Keratinocyte (primary cell): ENCODE measurements around the gene ATXN2. TPM values are rescaled to one million over a fixed set of nuclear protein-coding genes. Genes with fewer than 3 reads are reported as not detected.
"Not testable (repeated sequence)": the region's sequence is repeated elsewhere in the genome, so short reads cannot be mapped to it uniquely, and the experiment has no call there.

Experiments
- DNase-seq: peaks from one replicate; pipeline ENCODE4 v3.0.0-alpha.2; 2011; ENCODE audit warnings: low read depth, missing footprints, low spot score
- FAIRE-seq: peaks from 2 replicates; lab custom pipeline; 2011; peaks lifted over from hg19 to GRCh38; lab: Jason Lieb, UNC
- H2AFZ ChIP-seq: 2 replicates; pipeline ENCODE4 v1.6.0; 2012; ENCODE audit warnings: low read length, control low read depth, inconsistent platforms; ENCODE audit not compliant: control insufficient read depth
- H3K27ac ChIP-seq: 2 replicates; pipeline ENCODE4 v1.5.1; 2011; ENCODE audit warnings: low read length; ENCODE audit not compliant: control insufficient read depth, insufficient read depth
- H3K27me3 ChIP-seq: 3 replicates; pipeline ENCODE4 v1.6.0; 2011; ENCODE audit warnings: low read length; ENCODE audit not compliant: control insufficient read depth, insufficient read depth; ENCODE audit errors: extremely low read depth
- H3K36me3 ChIP-seq, 2 experiments: 2 replicates in 1 of 2; 3 replicates in 1 of 2; pipeline ENCODE4 v1.5.1; 2011; ENCODE audit warnings: low read length in 2 of 2, mild to moderate bottlenecking in 1 of 2; ENCODE audit not compliant: control insufficient read depth in 2 of 2, insufficient read depth in 2 of 2; ENCODE audit errors: extremely low read depth in 1 of 2
- H3K4me1 ChIP-seq: 3 replicates; pipeline ENCODE4 v1.5.1; 2011; ENCODE audit warnings: low read length; ENCODE audit not compliant: control insufficient read depth, insufficient read depth; ENCODE audit errors: extremely low read depth
- H3K4me2 ChIP-seq: 3 replicates; pipeline ENCODE4 v1.6.0; 2011; ENCODE audit warnings: low read depth, low read length; ENCODE audit not compliant: control insufficient read depth, insufficient read depth; ENCODE audit errors: extremely low read depth
- H3K4me3 ChIP-seq, 3 experiments: fragments of 200-600 bp in 1 of 3; sonication (generic) in 1 of 3; 2 replicates in 2 of 3; 3 replicates in 1 of 3; pipeline ENCODE4 v1.5.1; 2011 to 2016; ENCODE audit warnings: low read length in 3 of 3, mild to moderate bottlenecking in 3 of 3, control low read depth in 2 of 3, inconsistent platforms in 1 of 3, low read depth in 1 of 3, mixed read lengths in 1 of 3, mixed run types in 1 of 3, moderate library complexity in 1 of 3; ENCODE audit not compliant: control insufficient read depth in 2 of 3, insufficient read depth in 2 of 3; ENCODE audit errors: extremely low read depth in 1 of 3
- H3K79me2 ChIP-seq: 2 replicates; pipeline ENCODE4 v1.6.0; 2012; ENCODE audit warnings: low read length; ENCODE audit not compliant: control insufficient read depth, insufficient read depth
- H3K9ac ChIP-seq: 3 replicates; pipeline ENCODE4 v1.6.0; 2011; ENCODE audit warnings: low read length; ENCODE audit not compliant: control insufficient read depth, insufficient read depth; ENCODE audit errors: extremely low read depth
- H3K9me1 ChIP-seq: 3 replicates; pipeline ENCODE4 v1.6.0; 2011; ENCODE audit warnings: low read length; ENCODE audit not compliant: control insufficient read depth, insufficient read depth; ENCODE audit errors: extremely low read depth
- H3K9me3 ChIP-seq: 2 replicates; pipeline ENCODE4 v1.5.1; 2012; ENCODE audit warnings: low read depth, low read length; ENCODE audit not compliant: control insufficient read depth
- H4K20me1 ChIP-seq: 3 replicates; pipeline ENCODE4 v1.6.0; 2011; ENCODE audit warnings: low read length; ENCODE audit not compliant: control insufficient read depth, insufficient read depth; ENCODE audit errors: extremely low read depth
- CTCF ChIP-seq, 3 experiments: IDR thresholded peaks in 1 of 3; conservative IDR thresholded peaks in 1 of 3; optimal IDR thresholded peaks in 1 of 3; 2 replicates in 2 of 3; 3 replicates in 1 of 3; pipeline versions ENCODE3 to v1.5.1; 2011; ENCODE audit warnings: low read length in 3 of 3, mild to moderate bottlenecking in 3 of 3, moderate library complexity in 2 of 3, control low read depth in 1 of 3, inconsistent platforms in 1 of 3; ENCODE audit not compliant: insufficient read depth in 2 of 3; ENCODE audit errors: extremely low read depth in 1 of 3
- EZH2 ChIP-seq: IDR thresholded peaks from one replicate; pipeline ENCODE4 v1.6.1; 2012; ENCODE audit warnings: inconsistent platforms, mild to moderate bottlenecking, low read length, moderate library complexity
- dilution Hi-C: fragments of 300-500 bp; cut with MboI; formaldehyde crosslinking; loops from one replicate; pipeline ENCODE4 v1.7.0; 2020; ENCODE audit warnings: low sequenced_read_pairs; ENCODE audit not compliant: extremely low pct_ligation_motif_present
- polyA plus RNA-seq, 5 experiments: library from polyadenylated mRNA; depleted of rRNA in 3 of 5; stranded (reverse) in 3 of 5; stranded (forward) in 1 of 5; unstranded in 1 of 5; fragments of >200 nt; gene quantifications; 1 replicate in 1 of 5; 2 replicates in 3 of 5; 3 replicates in 1 of 5; pipeline versions ENCODE4 v1.2.1 to v1.2.3, GENCODE V29; 2011 to 2012; ENCODE audit warnings: missing spikeins in 2 of 5, low read depth in 1 of 5, low replicate concordance in 1 of 5

ATXN2 gene
- polyA plus RNA-seq, 1 donor (not counting 4 experiments of a cell fraction or from before 2014, with no cell fraction given) = 19.6 TPM

- peaks cover 5 to 8% of the 10 kb centered on the region in 2 experiments for H3K36me3 ChIP-seq
- TF ChIP-seq CTCF (optimal IDR thresholded peaks at IDR 0.05 in 1 of 3, IDR thresholded peaks at IDR 0.05 in 1 of 3, conservative IDR thresholded peaks at IDR 0.05 in 1 of 3; ENCODE audit: extremely low read depth in 1 of 3, insufficient read depth in 2 of 3, low read length in 3 of 3) = no peak
- TF ChIP-seq EZH2 = no peak
- DNase-seq (no peak), FAIRE-seq (no peak)
- H3K9me1 ChIP-seq = no peaks in the 10 kb centered on the region
- no peaks in the 10 kb centered on the region for H3K4me1 ChIP-seq
- H2AFZ ChIP-seq = no peak overlapping the region
- H3K4me3 ChIP-seq = no peak overlapping the region
- no peaks in the 10 kb centered on the region for H4K20me1 ChIP-seq
- H3K27ac ChIP-seq = no peak overlapping the region
- no peaks in the 10 kb centered on the region for H3K9me3 ChIP-seq
- no peaks in the 10 kb centered on the region for H3K27me3 ChIP-seq
- H3K4me2 ChIP-seq = no peak overlapping the region
- dilution Hi-C loops = no loop called here
- no peak overlapping the region for H3K9ac ChIP-seq
- no peaks in the 10 kb centered on the region for H3K79me2 ChIP-seq
These were observed 131.8 kb downstream of the ATXN2 start for GRCh38 chr12:111467092-111467856.

- DNase-seq = no peak
- no peak overlapping the region for H3K4me2 ChIP-seq
- no peak overlapping the region for H3K9ac ChIP-seq
- no peaks in the 10 kb centered on the region for H3K9me3 ChIP-seq
- H4K20me1 ChIP-seq = no peaks in the 10 kb centered on the region
- H3K79me2 ChIP-seq = no peaks in the 10 kb centered on the region
- no peak overlapping the region for H3K27ac ChIP-seq
- H3K4me1 ChIP-seq = no peaks in the 10 kb centered on the region
- H3K36me3 ChIP-seq = peaks cover 3 to 10% of the 10 kb centered on the region in 2 experiments
- H2AFZ ChIP-seq = no peak overlapping the region
- no peaks in the 10 kb centered on the region for H3K27me3 ChIP-seq
- no peaks in the 10 kb centered on the region for H3K9me1 ChIP-seq
- no peak for FAIRE-seq
- dilution Hi-C loops = no loop called here
- TF ChIP-seq EZH2 = no peak
- no peak for TF ChIP-seq CTCF (optimal IDR thresholded peaks at IDR 0.05 in 1 of 3, IDR thresholded peaks at IDR 0.05 in 1 of 3, conservative IDR thresholded peaks at IDR 0.05 in 1 of 3; ENCODE audit: extremely low read depth in 1 of 3, insufficient read depth in 2 of 3, low read length in 3 of 3)
- no peak overlapping the region for H3K4me3 ChIP-seq
These were observed 136.8 kb downstream of the ATXN2 start for GRCh38 chr12:111462210-111462769.

GRCh38 chr12:111460111-111460510 is 139.0 kb downstream of the ATXN2 start:
- H3K79me2 ChIP-seq, dilution Hi-C loops, H3K4me2 ChIP-seq, DNase-seq, H4K20me1 ChIP-seq, FAIRE-seq, H3K4me3 ChIP-seq, H3K27ac ChIP-seq, H3K27me3 ChIP-seq, H3K4me1 ChIP-seq, H2AFZ ChIP-seq, H3K9ac ChIP-seq, H3K9me3 ChIP-seq, H3K9me1 ChIP-seq: not testable (repeated sequence)
- peaks cover 14 to 18% of the 10 kb centered on the region in 2 experiments for H3K36me3 ChIP-seq
